Measurements from ENCODE around the gene HES4.

Gene HES4

DNA sequence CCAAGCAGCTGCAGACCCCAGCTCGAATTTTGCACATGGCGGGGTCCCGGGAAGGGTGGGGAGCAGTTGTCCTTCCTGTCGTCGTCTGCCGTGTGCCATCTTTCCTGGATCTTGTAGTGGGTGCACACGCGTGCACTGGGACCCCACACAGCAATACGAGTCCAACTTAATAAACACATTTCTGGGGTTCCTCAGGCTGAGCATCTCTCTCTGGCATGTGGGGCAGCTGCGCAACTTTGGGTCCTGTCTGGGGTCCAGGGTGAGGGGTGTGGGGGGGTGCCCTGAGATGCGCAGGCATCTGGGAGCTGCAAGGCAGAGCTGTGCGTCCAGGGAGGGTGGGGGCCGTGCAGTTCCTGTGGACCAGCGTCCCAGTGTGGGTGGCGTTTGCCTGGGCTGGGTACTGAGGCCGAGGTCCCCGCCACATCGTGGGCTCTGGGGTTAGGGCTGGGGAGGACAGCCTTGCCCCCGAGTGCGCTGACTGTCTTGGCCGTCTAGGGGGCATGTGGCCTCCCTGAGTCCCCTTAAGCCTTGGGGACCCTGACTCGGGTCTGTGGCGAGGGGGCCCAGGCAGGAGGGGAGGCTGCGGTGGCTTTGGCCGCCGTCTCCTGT is 34.3 kb downstream of the HES4 start:
- no peak for DNase-seq (ENCODE audit: low read depth in 2 of 2)

GRCh38 chr1:964691-965525 is 35.0 kb downstream of the HES4 start:
- DNase-seq (ENCODE audit: low read depth in 2 of 2) = no peak

DNA sequence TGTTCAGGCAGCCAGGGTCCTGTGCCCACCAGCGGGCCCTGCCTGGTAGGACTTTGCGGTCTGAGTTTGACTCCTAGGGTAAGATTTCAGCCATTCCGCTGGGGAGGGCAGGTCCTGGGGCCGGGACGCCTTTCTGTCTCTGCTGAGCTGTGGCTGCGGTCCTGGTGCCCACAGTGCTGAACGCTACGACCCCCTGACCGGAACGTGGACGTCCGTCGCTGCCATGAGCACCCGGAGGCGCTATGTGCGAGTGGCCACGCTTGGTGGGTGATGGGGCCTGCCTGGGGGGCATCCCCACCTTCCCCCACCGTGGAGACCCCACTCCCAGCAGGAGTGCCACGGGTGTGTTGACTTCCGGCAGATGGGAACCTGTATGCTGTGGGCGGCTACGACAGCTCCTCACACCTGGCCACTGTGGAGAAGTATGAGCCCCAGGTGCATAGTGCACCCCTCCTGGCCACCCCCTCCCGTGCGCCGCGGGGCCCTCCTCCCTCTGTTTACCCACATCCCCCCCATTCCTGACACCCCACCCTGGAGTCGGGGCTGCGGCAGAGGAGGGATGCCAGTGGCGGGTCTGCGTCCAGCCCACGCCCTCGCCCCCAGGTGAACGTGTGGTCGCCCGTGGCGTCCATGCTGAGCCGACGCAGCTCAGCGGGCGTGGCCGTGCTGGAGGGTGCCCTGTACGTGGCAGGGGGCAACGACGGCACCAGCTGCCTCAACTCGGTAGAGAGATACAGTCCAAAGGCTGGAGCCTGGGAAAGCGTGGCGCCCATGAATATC is 36.0 kb downstream of the HES4 start:
- DNase-seq (ENCODE audit: low read depth in 2 of 2) = no peak

GRCh38 chr1:963301-963651 is 36.6 kb downstream of the HES4 start:
- DNase-seq (ENCODE audit: low read depth in 2 of 2) = no peak

- no peak for DNase-seq (ENCODE audit: low read depth in 2 of 2)
Observed at GRCh38 chr1:962381-963300, 37.3 kb downstream of the HES4 start.

- DNase-seq (ENCODE audit: low read depth in 2 of 2) = no peak
Observed at GRCh38 chr1:961132-961669, 38.7 kb downstream of the HES4 start.

DNA sequence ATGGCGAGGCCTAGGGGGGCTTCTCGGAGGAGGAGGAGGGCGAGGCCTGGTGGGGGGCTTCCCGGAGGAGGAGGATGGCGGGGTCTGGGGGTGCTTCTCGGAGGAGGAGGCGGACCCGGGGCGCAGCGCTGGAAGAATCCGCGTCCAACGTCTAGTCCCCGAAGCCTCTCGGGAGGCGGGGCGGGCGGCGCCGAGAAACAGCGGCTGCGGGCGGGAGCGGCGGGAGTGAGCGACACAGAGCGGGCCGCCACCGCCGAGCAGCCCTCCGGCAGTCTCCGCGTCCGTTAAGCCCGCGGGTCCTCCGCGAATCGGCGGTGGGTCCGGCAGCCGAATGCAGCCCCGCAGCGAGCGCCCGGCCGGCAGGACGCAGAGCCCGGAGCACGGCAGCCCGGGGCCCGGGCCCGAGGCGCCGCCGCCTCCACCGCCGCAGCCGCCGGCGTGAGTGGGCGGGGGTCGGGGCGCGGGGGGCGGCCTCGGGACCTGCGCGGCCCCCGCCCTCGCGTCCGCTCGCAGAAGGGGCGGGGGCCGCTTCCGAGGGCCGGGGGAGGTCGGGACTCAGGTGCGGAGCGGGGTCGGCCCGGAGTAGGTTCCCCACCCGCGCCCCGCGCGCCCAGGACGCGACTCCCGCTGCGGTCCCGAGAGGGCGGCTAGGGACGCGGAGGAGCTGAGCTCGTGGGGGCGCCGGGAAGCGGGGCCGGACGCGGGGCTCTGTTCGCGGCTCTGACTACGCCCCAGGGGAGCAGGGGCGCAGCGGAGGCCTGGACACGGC is 39.4 kb downstream of the HES4 start, which contains the start of gene KLHL17:
TSS of gene KLHL17 (plus strand) at position 222 of the 769 bp plus-strand sequence. CDS start at position 332, 110 bp downstream.
- DNase-seq (ENCODE audit: low read depth in 2 of 2) = peak; percentile 54 to 77

- DNase-seq (ENCODE audit: low read depth in 2 of 2) = no peak
Observed at GRCh38 chr1:959731-960362, 40.0 kb downstream of the HES4 start.

GRCh38 chr1:958823-959730 is 40.8 kb downstream of the HES4 start, which contains the start of gene NOC2L:
TSS of gene NOC2L (minus strand) at chr1:959256. CDS start at chr1:959240, 16 bp downstream.
- DNase-seq (ENCODE audit: low read depth in 2 of 2) = peak; percentile 88 to 94

DNA sequence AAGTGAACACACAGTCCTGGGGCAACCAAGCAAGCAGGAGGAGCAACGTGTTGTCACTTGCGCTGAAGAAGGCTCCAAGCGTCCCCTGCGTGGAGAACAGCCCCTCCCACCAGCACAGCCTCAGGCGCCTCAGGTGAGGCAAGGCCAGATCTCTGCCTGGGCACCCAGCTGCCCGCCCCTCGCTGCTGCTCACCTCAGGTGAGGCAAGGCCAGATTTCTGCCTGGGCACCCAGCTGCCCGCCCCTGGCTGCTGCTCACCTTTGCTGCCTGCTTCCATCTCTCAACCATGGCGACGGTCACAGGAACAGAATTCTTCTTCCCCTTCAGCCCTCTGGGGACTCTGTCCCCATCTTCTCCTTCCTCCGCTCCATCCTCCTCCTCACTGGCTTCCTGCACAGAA is 43.3 kb downstream of the HES4 start:
- no peak for DNase-seq (ENCODE audit: low read depth in 2 of 2)

DNA sequence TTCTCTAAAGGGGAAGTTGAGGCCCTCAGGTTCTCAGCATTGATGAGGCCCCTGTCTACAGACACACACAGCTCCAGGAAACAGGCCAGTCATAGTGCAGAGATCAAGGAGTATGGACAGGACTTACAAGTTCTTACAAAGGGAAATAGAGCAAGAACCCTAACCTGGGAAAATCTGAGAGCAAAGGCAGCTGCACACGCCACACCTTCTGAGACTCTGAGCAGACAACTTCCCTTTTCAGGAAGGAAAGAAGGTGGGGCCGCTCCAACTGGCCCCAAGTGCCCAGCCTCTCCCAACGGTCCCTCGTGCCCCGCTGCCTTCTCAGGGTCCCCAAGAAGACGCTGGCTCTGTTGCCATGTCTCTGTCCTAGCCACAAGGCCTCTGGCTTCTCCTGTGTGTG is 44.4 kb downstream of the HES4 start:
- DNase-seq (ENCODE audit: low read depth in 2 of 2) = no peak

- no peak for DNase-seq (ENCODE audit: low read depth in 2 of 2)
Observed at GRCh38 chr1:954927-955326, 45.0 kb downstream of the HES4 start.

- no peak for DNase-seq (ENCODE audit: low read depth in 2 of 2)
Observed at GRCh38 chr1:953524-954320, 46.2 kb downstream of the HES4 start.

GRCh38 chr1:952603-953002 is 47.3 kb downstream of the HES4 start:
- no peak for DNase-seq (ENCODE audit: low read depth in 2 of 2)

- DNase-seq (ENCODE audit: low read depth in 2 of 2) = no peak
Observed at GRCh38 chr1:952201-952600, 47.7 kb downstream of the HES4 start.

- no peak for DNase-seq (ENCODE audit: low read depth in 2 of 2)
Observed at GRCh38 chr1:951364-951763, 48.5 kb downstream of the HES4 start.

DNA sequence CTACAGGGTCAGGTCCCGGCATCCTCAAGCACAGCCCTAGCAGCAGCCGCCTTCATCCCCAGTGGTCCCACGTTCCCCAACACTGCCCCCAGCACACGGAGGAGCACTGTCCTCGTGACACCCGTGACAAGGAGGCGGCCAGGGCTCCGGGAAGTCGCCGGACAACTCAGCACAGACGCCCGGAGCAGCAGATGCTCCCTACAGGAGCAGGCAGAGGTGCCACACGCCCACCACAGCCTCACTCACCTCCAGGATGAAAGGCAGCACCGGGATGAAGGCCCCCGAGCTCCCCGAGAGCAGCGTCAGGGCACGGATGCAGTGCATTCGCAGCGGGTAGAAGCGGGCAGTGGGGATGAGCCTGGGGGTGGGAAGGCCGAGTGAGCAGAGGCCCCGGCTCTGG is 49.0 kb downstream of the HES4 start:
- no peak for DNase-seq (ENCODE audit: low read depth in 2 of 2)

GRCh38 chr1:950268-950667 is 49.6 kb downstream of the HES4 start:
- DNase-seq (ENCODE audit: low read depth in 2 of 2) = no peak

Measured in stimulated activated CD8-positive, alpha-beta memory T cell treated with anti-CD3 and anti-CD28 coated beads, Interleukin-7, amount 100 ng/mL, for 4 hours (primary cell).